Stimulated activated CD4-positive, alpha-beta T cell treated with anti-CD3 and anti-CD28 coated beads, Interleukin-15, amount 100 ng/mL, for 48 hours (primary cell): ENCODE measurements around the gene ZNF282.

Experiments used
- DNase-seq, 2 donors: peaks; one replicate each; pipeline ENCODE4 v3.0.0-alpha.2; 2020; ENCODE audit warnings: low read depth in 2 of 2

The ZNF282 gene

DNA sequence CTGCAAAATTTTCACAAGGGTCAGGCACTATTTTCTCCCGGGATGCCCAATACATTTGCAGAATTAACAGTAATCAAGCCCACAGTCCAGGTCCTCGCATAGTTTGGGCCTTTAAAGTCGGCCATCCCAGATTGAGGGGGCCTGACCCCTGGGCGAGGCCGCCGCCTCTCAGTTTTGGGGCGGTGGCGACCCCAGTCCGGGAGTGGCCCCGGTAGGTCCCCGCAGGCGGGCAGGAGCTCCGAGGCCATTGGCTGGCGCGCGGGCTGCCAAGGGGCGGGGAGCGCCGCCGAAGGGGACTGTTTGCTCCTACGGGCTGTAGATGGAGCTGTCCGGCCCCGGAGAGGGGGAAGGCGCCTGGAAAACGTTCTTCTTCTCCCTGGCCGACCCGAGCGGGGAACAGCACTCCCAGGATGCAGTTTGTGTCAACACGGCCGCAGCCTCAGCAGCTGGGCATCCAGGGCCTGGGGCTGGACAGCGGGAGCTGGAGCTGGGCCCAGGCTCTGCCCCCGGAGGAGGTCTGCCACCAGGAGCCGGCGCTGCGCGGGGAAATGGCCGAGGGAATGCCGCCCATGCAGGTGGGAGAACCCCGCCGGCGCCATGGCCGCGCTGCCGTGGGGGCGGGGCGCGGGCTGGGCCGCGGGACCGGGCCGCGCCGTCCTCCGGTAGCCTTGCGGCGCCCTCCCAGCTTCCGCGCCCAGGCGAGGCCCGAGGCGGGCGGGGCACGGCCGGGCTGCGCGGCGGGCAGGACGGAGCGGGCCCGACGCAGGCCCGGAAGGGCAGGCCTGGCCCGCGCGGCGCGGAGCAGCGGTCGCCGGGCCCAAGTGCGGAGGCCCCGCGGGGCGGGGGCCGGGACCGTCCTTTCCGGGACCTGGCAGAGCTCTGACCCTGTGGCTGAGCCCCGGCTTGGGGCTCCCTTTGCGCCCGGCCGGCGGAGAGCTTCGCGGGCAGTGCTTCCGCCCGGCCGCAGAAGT, at the start of gene ZNF282:
ZNF282 (plus strand) TSS at position 367 of the 971 bp plus-strand sequence; CDS start at position 411, 44 bp downstream.
- DNase-seq: peak; percentile 70 to 77

DNA sequence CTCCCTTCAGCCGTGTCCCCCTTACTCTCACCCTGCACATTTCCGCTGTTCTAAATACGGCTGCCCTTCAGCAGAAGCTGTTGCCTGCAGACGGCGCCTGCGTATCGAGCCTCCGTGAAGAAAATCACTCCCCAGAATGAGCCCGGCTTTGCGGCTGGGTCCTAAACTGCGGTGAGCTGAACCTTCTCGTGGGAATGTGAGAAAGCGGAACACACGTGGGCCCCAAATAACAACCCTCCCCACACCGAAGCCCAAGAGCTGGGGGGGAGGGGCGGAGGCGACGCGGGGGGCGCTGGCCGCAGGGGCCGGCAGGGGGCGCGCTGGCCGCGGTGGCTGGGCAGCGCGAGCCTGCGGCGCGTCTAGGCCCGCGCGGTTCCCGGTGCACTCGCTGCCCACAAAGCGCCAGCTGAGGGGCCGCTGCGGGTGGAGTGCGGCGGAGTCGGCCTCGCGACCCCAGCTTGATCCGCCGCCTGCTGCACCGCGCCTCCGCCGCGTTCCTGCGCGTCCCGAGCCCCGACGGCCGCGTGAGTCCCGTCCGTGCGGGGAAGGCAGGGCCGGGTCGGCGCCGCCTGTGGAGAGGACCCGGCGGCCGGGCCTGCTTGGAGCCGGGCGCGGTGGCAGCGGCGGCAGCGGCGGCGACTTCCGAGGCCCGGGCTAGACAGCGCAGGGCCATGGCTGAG, 48.1 kb upstream of the ZNF282 start, which contains the start of gene ZNF398:
ZNF398 (plus strand) TSS at position 382 of the 680 bp plus-strand sequence; CDS start at position 672, 290 bp downstream.
- peak; percentile 47 to 72 for DNase-seq

DNA sequence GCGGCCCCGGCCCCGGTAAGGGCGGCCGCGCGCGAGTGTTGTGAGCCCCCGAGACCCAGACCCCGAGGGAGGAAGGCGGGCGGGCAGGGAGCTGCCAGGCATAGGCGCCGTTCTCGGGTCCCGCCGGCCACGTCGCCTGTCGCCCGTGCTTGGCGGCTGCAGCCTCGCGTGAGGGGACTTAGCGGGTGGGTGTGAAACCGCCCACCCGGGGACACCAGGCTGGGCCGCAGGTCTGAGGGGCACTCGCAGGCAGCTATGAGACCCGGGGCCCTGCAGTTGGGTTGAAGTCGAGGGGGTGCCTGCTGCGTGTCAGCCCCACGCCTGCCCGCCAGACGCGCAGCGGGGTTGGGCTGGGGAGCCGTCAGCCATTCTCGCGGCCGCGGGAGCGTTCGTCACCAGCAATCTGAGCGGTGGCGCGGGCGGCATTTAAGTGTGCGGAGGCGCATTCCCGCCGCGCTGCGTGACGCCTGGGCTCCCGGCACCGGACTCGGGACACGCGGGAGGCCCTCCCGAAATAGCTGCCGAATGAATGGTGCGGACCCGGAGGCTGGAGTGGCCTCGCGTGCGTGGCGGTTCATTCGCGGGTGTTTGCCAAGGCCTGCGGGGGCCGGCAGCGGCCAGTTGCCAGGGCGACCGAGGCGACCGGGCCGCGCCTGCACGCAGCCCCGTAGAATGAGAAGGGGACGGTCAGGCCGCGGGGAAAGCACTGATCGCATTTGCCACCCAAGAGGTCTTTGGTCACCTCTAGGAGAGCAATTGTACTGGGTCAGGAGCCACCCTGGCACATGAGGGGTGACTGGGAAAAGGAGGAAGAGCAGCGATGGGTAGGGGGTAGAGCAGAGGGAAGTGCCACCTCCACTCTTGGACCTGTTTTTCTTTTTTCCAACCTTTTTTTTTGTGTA, 47.3 kb upstream of the ZNF282 start:
- peak in 1 of 2 donors; percentile 45 for DNase-seq

DNA sequence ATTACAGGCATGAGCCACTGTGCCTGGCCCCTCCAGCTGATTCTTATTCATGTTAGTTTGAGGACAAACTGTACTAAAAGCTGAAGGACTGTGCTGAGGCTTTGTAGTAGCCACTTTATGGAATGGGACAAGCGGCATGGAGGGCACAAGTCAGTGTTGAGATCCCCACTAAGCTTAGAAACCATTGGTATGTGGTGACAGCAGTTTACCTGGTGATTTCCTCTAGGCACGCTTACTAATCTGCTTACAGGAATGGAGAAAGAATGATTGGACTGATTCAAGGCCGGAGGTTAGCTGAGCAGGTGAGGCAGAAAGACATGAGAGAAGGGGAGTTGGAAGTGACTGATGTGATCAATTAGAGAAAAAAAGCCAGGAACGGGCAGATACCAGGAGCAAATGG, 44.4 kb upstream of the ZNF282 start:
- DNase-seq: no peak

- DNase-seq: no peak
Observed at GRCh38 chr7:149153346-149153745, 42.0 kb upstream of the ZNF282 start.

GRCh38 chr7:149154056-149154455, 41.3 kb upstream of the ZNF282 start:
- no peak for DNase-seq

DNA sequence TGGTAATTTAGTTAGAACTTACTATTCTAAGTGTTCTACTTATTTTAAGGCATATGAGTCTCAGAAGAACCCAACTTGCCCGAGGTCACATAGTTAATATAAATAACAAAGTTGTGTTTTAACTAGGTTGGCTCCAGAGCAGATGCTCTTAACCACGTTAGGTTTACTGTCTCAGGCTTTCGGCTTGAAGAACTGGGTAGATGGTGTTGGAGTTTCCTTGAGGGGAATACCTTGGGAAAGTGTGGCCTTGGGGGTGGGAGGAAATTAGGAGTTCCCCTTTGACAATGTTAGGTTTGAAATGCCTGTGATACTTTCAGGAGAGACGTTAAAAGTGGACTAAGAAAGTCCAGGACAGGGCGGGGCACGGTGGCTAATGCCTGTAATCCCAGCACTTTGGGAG, 38.4 kb upstream of the ZNF282 start:
- DNase-seq: no peak

DNA sequence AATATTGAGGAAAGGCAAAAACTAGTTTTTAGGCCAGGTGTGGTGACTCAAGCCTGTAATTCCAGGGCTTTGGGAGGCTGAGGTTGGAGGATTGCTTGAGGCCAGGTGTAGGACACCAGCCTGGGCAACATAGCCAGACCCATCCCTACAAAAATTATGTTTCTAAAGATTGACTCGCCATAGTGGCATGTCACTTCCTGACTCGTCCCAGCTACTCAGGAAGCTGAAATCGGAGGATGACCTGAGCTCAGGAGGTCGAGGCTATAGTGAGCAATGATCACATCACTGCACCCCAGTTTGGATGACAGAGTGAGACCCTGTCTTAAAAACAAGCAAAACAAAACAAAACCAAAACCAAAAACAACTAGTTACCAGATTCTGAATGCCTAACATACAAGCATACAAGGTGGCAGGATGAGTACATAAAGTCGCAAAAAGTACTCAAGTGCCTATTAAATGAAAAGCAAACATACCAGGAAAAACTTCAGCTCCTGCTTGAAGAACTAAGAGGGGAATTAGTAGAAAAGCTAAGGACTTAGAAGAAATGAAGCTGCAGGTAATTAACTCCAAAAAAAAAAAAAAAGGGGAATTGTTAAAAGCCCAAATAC, 34.0 kb upstream of the ZNF282 start:
- DNase-seq: no peak

DNA sequence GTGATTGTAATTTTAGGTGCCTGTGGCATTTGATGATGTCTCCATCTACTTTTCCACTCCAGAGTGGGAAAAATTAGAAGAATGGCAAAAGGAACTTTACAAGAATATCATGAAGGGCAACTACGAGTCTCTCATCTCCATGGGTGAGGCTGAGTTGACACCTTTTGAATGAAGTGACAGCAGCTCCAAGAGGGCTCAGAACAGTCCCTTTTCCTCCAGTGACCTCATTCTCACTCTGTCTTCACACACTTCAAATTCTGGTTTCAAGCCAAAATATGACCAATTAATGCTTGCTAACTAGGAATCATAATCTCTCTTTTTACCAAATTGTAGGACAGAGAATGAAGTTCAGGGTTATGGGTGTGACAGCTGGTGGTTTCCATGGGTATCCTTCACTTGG, 29.2 kb upstream of the ZNF282 start:
- DNase-seq: no peak

- no peak for DNase-seq
Observed at GRCh38 chr7:149166630-149167352, 28.6 kb upstream of the ZNF282 start.

- DNase-seq: no peak
Observed at GRCh38 chr7:149171892-149172533, 23.3 kb upstream of the ZNF282 start.

GRCh38 chr7:149172534-149172920, 22.8 kb upstream of the ZNF282 start:
- DNase-seq: no peak

GRCh38 chr7:149175150-149175549, 20.2 kb upstream of the ZNF282 start:
- DNase-seq: no peak

DNA sequence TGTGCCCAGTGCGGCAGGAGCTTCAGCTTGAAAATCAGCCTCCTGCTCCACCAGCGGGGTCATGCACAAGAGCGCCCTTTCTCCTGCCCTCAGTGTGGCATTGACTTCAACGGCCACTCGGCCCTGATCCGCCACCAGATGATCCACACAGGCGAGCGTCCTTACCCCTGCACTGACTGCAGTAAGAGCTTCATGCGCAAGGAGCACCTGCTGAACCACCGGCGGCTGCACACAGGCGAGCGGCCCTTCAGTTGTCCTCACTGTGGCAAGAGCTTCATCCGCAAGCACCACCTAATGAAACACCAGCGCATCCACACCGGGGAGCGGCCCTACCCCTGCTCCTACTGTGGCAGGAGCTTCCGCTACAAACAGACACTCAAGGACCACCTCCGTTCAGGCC, 16.1 kb upstream of the ZNF282 start:
- DNase-seq: no peak

DNA sequence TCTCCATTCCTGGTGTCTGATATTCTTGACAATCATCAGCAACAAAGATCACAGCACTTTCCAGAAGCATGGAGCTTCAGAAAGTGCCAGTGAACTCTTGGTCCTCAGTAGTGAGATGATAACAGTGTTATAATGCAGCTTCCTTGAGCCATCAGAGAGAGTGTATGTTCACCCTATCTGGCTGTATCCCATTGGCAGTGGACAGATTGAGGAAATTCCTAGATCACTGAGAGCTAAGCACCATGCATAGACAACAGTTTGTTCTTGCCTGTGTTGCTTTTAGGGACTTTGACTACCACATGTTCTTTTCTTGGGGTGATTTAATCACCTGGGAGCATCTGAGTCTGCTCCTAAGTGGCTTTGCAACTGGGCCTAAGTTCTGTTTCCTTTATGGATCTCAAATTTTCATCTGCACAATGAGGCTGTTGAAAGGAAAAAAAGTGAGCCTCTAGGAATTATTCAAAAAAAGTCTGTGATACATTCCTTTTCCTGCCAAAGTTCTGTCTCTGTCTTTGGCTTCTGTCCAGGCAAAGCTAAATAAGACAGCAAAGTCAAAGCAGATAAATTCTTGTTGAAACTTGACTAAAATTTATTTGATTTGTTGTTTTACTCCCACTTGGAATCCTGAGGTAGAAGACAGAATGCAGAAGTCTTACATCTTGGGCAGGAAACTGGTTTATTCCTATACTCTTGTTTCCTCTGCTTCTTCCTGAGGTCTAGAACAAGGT, 14.5 kb upstream of the ZNF282 start:
- no peak for DNase-seq

GRCh38 chr7:149181450-149181790, 13.9 kb upstream of the ZNF282 start:
- no peak for DNase-seq

GRCh38 chr7:149184274-149184673, 11.1 kb upstream of the ZNF282 start:
- DNase-seq: no peak

DNA sequence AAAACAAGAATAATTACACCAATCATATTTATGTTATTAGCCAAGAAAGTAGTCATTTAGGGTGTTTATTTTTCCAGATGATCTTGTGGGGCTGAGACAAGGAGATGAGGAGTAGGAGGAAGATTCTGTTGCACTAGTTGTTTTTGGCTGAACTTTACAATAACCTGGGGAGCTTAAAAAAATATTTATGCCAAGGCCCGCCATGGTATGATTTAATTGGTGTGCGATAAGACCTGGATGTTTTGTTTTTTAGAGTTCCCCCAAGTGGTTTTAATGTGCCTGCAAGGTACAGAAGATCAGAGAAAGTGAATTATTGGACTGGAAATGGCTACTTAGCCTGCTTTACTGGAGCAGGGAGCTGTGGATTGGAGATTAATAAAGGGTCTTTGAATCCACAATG, 7.1 kb upstream of the ZNF282 start:
- DNase-seq: no peak

- no peak for DNase-seq
Observed at GRCh38 chr7:149188637-149189259, 6.6 kb upstream of the ZNF282 start.
